ENCODE measurements around the gene BTBD9. TPM values are rescaled to one million over a fixed set of nuclear protein-coding genes. Genes with fewer than 3 reads are reported as not detected.

Gene BTBD9
- total and polyA plus RNA-seq, 2 of the 13 experiments (the other 11 are each of a cell fraction or from before 2014, with no cell fraction given) = 1.2 to 3.0 TPM

GRCh38 chr6:38495518-38495917 lies 144.2 kb downstream of the BTBD9 start (continued):
- TF ChIP-seq ZNF275 (CRISPR knock-in tag; IDR thresholded peaks at IDR 0.05; ENCODE audit: borderline replicate concordance) (no peak), E2F5 (CRISPR knock-in tag; conservative IDR thresholded peaks at IDR 0.05) (no peak)

GRCh38 chr6:38493931-38494547 lies 145.7 kb downstream of the BTBD9 start:
- peak; percentile 53; the same call in 2 of the 3 replicates for ATAC-seq
- Histone ChIP-seq H3K27me3 (ENCODE audit: control insufficient read depth in 1 of 2, insufficient read depth in 2 of 2, low read length in 2 of 2) (no peaks in the 10 kb centered on the region), H4K20me1 (ENCODE audit: insufficient read depth, low read length) (no peaks in the 10 kb centered on the region), H3K27ac (ENCODE audit: extremely low read length, insufficient read depth, low read length) (no peak overlapping the region), H3K4me1 (ENCODE audit: insufficient read depth, low read length) (no peaks in the 10 kb centered on the region), H3K4me3 (replicated peaks in 1 of 3; ENCODE audit: insufficient read depth in 1 of 3, low read depth in 2 of 3, low read length in 3 of 3) (no peak overlapping the region), H3K79me2 (ENCODE audit: insufficient read depth, low read length) (no peaks in the 10 kb centered on the region), H3K36me3 (replicated peaks in 1 of 2; ENCODE audit: control insufficient read depth in 1 of 2, insufficient read depth in 2 of 2, low read length in 2 of 2) (no peaks in the 10 kb centered on the region), H3K4me2 (ENCODE audit: low read depth, low read length) (no peak overlapping the region), H2AFZ (ENCODE audit: low read length) (no peak overlapping the region), H3K9ac (ENCODE audit: insufficient read depth, low read depth, low read length) (no peak overlapping the region), H3K9me3 (ENCODE audit: low read length) (no peaks in the 10 kb centered on the region)
- BruUV-seq (replicated peaks) = no TSS peak
- peak; percentile 82 for FAIRE-seq
- POLR2A ChIA-PET = no interaction called here
- CTCF ChIA-PET (ENCODE audit: low intra/inter-chr PET ratio, low total read pairs) = interaction anchor here (0.8 to 2.4 kb wide), 5 partner anchors 177 to 752 kb away, joined by 3 to 11 read pairs (median 3); no protein-coding TSS in a partner anchor
- 27% methylated on average over 6 of the region's 6 CpGs for whole genome bisulfite sequencing (ENCODE audit: low lambda C conversion rate)
- intact Hi-C loops (cut with micrococcal nuclease; ENCODE audit: unreplicated experiment) (loop anchor here (1.0 to 10.0 kb wide), 5 partner anchors 178 to 752 kb away; no protein-coding TSS in a partner anchor), in situ Hi-C loops (cut with HindIII; ENCODE audit: extremely low pct_ligation_motif_present, low pct_unique_long_range_greater_than_20kb) (loop anchor here (25.0 kb wide), 1 partner anchor 757 kb away; no protein-coding TSS in a partner anchor)
- DNase-seq (ENCODE audit: low spot score) = peak; percentile 70
- TF ChIP-seq KAT8 (CRISPR knock-in tag; IDR thresholded peaks at IDR 0.05) (peak; percentile 46; the same call in 1 of the 2 replicates), ZNF597 (CRISPR knock-in tag; IDR thresholded peaks at IDR 0.05) (no peak), ATAD3A (CRISPR knock-in tag; IDR thresholded peaks at IDR 0.05) (no peak), STAT5B (CRISPR knock-in tag; IDR thresholded peaks at IDR 0.05) (no peak), THYN1 (CRISPR knock-in tag; IDR thresholded peaks at IDR 0.05; ENCODE audit: borderline replicate concordance, low read depth) (no peak), SMC3 (IDR thresholded peaks at IDR 0.05; ENCODE audit: low read length) (peak; percentile 88), STAG1 (CRISPR knock-in tag; IDR thresholded peaks at IDR 0.05) (peak; percentile 97), ZNF564 (CRISPR knock-in tag; IDR thresholded peaks at IDR 0.05) (no peak), HNF4G (IDR thresholded peaks at IDR 0.05; ENCODE audit: borderline replicate concordance, low read depth, low read length) (peak; percentile 79; the same call in 1 of the 2 replicates), HNF4G (CRISPR knock-in tag; IDR thresholded peaks at IDR 0.05; ENCODE audit: borderline replicate concordance, low read depth) (no peak), CREM (IDR thresholded peaks at IDR 0.05) (no peak), CREM (CRISPR knock-in tag; IDR thresholded peaks at IDR 0.05) (no peak), CTCF (CRISPR knock-in tag; IDR thresholded peaks at IDR 0.05) (peak; percentile 88), ZNF251 (CRISPR knock-in tag; IDR thresholded peaks at IDR 0.05) (no peak), ZSCAN9 (CRISPR knock-in tag; IDR thresholded peaks at IDR 0.05; ENCODE audit: borderline replicate concordance) (0 out of 2 replicates have a peak, but pooled peaks have one; percentile 23), ZNF777 (CRISPR knock-in tag; IDR thresholded peaks at IDR 0.05) (no peak), LCORL (IDR thresholded peaks at IDR 0.05) (no peak), LCORL (CRISPR knock-in tag; IDR thresholded peaks at IDR 0.05) (no peak)
